Panc1 (cell line): ENCODE results near the gene LAMC3. TPM values are rescaled to one million over a fixed set of nuclear protein-coding genes. Genes with fewer than 3 reads are reported as not detected.

ENCODE experiments used
- ATAC-seq: fragments of 200-7000 bp; cut with Tn5 transposase; 2 replicates; pipeline ENCODE4 v1.9.1; 2020; ENCODE audit warnings: mild to moderate bottlenecking, moderate library complexity
- BruUV-seq: library from RNA; stranded (reverse); fragments of 400-500 nt; replicated peaks from 2 replicates; lab custom pipeline; 2021; lab: Mats Ljungman, UMichigan
- CTCF ChIA-PET: fragments of 300-600 bp; sonication (Branson Sonifier 250); formaldehyde crosslinking; loops from one replicate; lab custom pipeline; 2022; ENCODE audit warnings: antibody characterized with exemption; lab: Charles Lee
- POLR2A ChIA-PET: fragments of 300-600 bp; sonication (Branson Sonifier 250); formaldehyde crosslinking; loops from one replicate; lab custom pipeline; 2022; ENCODE audit warnings: antibody characterized with exemption; lab: Charles Lee
- DNase-seq: peaks from one replicate; pipeline ENCODE4 v3.0.0-alpha.2; 2010; ENCODE audit warnings: low read depth, low spot score
- H3K27ac ChIP-seq: 2 replicates; pipeline ENCODE4 v1.5.1; 2011; ENCODE audit warnings: mild to moderate bottlenecking, low read length, inconsistent platforms
- H3K27me3 ChIP-seq: fragments of 200-500 bp; sonication (Bioruptor generic); 2 replicates; pipeline ENCODE4 v1.6.0; 2014; ENCODE audit warnings: low read length, inconsistent platforms; ENCODE audit not compliant: control insufficient read depth, insufficient read depth
- H3K36me3 ChIP-seq: fragments of 200-500 bp; sonication (Bioruptor generic); 2 replicates; pipeline ENCODE4 v1.5.1; 2014; ENCODE audit warnings: inconsistent platforms, mild to moderate bottlenecking, low read length, moderate library complexity; ENCODE audit not compliant: control insufficient read depth, insufficient read depth
- H3K4me1 ChIP-seq: 2 replicates; pipeline ENCODE4 v1.5.1; 2011; ENCODE audit warnings: inconsistent platforms, mild to moderate bottlenecking, low read length, moderate library complexity; ENCODE audit not compliant: control insufficient read depth, insufficient read depth
- H3K4me3 ChIP-seq, 2 experiments: 2 replicates each; pipeline ENCODE4 v1.5.1; 2011 to 2012; ENCODE audit warnings: low read depth in 2 of 2, low read length in 2 of 2, mild to moderate bottlenecking in 2 of 2, inconsistent platforms in 1 of 2, moderate library complexity in 1 of 2
- H3K9me3 ChIP-seq: fragments of 200-500 bp; sonication (Bioruptor generic); 2 replicates; pipeline ENCODE4 v1.5.1; 2014; ENCODE audit warnings: low read depth, mild to moderate bottlenecking, inconsistent platforms, low read length, moderate library complexity; ENCODE audit not compliant: control insufficient read depth, insufficient read depth
- POLR2AphosphoS5 ChIP-seq: IDR thresholded peaks from 2 replicates; pipeline ENCODE4 v1.6.1; 2012; ENCODE audit warnings: mild to moderate bottlenecking, low read depth, low read length, moderate library complexity
- SIN3A ChIP-seq: IDR thresholded peaks from 2 replicates; pipeline ENCODE4 v1.6.1; 2012; ENCODE audit warnings: low read depth, mild to moderate bottlenecking, low read length, moderate library complexity, borderline replicate concordance; ENCODE audit not compliant: insufficient read depth
- TCF7L2 ChIP-seq: IDR thresholded peaks from 2 replicates; pipeline ENCODE4 v1.6.1; 2011; ENCODE audit warnings: mild to moderate bottlenecking, low read depth, low read length, inconsistent platforms
- in situ Hi-C: cut with HindIII; loops from 2 replicates; pipeline ENCODE4 v1.10.0; 2016; ENCODE audit warnings: low sequenced_read_pairs, low pct_unique_long_range_greater_than_20kb
- intact Hi-C: fragments of 100-400 bp; cut with micrococcal nuclease; formaldehyde crosslinking; loops from one replicate; pipeline ENCODE4 v1.10.0; 2022; ENCODE audit not compliant: unreplicated experiment
- total RNA-seq: library from RNA; stranded (reverse); gene quantifications from one replicate; pipeline ENCODE4 v1.2.1, GENCODE V29; 2021; ENCODE audit not compliant: unreplicated experiment
- TF ChIP-seq, protein P1 (sequence below): fragments of 450-650 bp; IDR thresholded peaks from 2 replicates; pipeline ENCODE4 v1.5.1; 2017; ENCODE audit warnings: mild to moderate bottlenecking
- TF ChIP-seq, protein P2 (sequence below), 2 experiments: IDR thresholded peaks; 2 replicates each; pipeline ENCODE4 v1.6.1; 2011 to 2012; ENCODE audit warnings: low read depth in 2 of 2, control low read depth in 1 of 2, low read length in 1 of 2, mild to moderate bottlenecking in 1 of 2, moderate library complexity in 1 of 2; ENCODE audit not compliant: insufficient read depth in 1 of 2

Gene LAMC3
- total RNA-seq, 1 experiment from 2014 or later, result 16.4 TPM

DNA sequence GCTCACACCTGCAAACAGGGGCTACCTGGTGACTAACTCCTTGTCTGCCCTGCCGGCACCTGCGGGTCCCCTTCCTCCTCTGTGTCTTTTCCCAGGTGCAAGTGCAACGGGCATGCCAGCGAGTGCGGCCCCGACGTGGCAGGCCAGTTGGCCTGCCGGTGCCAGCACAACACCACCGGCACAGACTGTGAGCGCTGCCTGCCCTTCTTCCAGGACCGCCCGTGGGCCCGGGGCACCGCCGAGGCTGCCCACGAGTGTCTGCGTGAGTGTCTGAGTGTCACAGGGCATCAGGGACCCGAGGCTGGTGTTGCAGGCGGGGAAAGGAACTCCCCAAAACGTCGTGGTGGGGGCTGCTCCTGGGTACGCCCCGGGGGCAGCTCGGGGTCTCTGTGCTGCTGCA is 27.1 kb downstream of the LAMC3 start:
- CTCF ChIA-PET, result interaction anchor here (1.3 kb wide), 1 partner anchor 10 kb away, joined by 17 read pairs; no protein-coding TSS in a partner anchor
- H3K27me3 ChIP-seq, result no peaks in the 10 kb centered on the region
- intact Hi-C loops, result no loop called here
- no peak overlapping the region for H3K27ac ChIP-seq
- in situ Hi-C loops, result no loop called here
- DNase-seq, result no peak
- no peaks in the 10 kb centered on the region for H3K4me1 ChIP-seq
- TF ChIP-seq TCF7L2 (no peak), SIN3A (no peak), POLR2AphosphoS5 (no peak)
- TF ChIP-seq, protein P1, sequence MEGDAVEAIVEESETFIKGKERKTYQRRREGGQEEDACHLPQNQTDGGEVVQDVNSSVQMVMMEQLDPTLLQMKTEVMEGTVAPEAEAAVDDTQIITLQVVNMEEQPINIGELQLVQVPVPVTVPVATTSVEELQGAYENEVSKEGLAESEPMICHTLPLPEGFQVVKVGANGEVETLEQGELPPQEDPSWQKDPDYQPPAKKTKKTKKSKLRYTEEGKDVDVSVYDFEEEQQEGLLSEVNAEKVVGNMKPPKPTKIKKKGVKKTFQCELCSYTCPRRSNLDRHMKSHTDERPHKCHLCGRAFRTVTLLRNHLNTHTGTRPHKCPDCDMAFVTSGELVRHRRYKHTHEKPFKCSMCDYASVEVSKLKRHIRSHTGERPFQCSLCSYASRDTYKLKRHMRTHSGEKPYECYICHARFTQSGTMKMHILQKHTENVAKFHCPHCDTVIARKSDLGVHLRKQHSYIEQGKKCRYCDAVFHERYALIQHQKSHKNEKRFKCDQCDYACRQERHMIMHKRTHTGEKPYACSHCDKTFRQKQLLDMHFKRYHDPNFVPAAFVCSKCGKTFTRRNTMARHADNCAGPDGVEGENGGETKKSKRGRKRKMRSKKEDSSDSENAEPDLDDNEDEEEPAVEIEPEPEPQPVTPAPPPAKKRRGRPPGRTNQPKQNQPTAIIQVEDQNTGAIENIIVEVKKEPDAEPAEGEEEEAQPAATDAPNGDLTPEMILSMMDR, result no peak
- TF ChIP-seq, protein P2, sequence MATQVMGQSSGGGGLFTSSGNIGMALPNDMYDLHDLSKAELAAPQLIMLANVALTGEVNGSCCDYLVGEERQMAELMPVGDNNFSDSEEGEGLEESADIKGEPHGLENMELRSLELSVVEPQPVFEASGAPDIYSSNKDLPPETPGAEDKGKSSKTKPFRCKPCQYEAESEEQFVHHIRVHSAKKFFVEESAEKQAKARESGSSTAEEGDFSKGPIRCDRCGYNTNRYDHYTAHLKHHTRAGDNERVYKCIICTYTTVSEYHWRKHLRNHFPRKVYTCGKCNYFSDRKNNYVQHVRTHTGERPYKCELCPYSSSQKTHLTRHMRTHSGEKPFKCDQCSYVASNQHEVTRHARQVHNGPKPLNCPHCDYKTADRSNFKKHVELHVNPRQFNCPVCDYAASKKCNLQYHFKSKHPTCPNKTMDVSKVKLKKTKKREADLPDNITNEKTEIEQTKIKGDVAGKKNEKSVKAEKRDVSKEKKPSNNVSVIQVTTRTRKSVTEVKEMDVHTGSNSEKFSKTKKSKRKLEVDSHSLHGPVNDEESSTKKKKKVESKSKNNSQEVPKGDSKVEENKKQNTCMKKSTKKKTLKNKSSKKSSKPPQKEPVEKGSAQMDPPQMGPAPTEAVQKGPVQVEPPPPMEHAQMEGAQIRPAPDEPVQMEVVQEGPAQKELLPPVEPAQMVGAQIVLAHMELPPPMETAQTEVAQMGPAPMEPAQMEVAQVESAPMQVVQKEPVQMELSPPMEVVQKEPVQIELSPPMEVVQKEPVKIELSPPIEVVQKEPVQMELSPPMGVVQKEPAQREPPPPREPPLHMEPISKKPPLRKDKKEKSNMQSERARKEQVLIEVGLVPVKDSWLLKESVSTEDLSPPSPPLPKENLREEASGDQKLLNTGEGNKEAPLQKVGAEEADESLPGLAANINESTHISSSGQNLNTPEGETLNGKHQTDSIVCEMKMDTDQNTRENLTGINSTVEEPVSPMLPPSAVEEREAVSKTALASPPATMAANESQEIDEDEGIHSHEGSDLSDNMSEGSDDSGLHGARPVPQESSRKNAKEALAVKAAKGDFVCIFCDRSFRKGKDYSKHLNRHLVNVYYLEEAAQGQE (IDR thresholded peaks at IDR 0.05; ENCODE audit: insufficient read depth in 1 of 2, low read depth in 2 of 2, low read length in 1 of 2), result no peak
- POLR2A ChIA-PET, result no interaction called here
- H3K9me3 ChIP-seq, result no peaks in the 10 kb centered on the region
- no peak for ATAC-seq
- H3K4me3 ChIP-seq, result no peak overlapping the region
- BruUV-seq, result no TSS peak
- no peaks in the 10 kb centered on the region for H3K36me3 ChIP-seq

DNA sequence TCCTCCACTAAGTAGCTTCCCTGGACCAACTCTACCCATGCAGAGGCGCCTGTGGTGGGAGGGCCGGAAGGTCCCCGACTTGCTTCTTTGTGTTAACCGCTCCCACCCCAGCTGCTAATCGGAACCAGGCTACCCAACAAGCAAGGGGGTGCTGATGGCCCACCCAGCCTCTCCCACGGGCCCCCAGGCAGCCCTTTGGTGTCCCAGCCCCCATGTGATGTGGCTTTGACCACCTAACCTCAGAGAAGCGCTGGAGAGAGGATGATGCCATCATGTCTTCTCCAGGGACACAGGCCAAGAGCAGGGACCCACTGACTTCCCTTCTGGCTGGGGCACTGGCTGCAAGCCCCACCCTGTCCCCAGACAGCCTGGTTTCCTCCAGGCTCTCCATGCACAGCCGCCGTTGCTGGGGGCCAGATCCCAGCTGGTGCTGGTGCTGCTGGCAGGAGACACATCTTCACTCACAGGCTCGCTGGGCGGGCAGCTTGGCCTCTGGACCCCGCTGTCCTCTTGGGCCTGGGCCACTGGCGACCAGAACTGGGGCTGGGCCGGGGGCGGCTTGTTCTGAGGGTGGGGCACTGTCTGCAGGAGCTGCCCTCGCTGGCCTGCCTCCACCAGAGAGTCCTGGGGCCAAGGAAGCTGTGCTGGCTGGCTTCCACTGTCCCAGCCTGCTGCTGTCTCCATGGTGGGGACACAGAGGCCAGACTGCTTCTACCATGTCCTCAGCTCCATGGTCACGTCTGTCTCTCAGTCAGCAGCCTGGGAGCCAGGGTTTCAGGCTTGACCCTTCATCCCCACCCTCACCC is 27.8 kb downstream of the LAMC3 start:
- in situ Hi-C loops, result no loop called here

More for the DNA sequence above, 27.8 kb downstream of the LAMC3 start:
- Histone ChIP-seq H3K9me3 (no peaks in the 10 kb centered on the region), H3K4me3 (no peak overlapping the region), H3K27ac (no peak overlapping the region), H3K4me1 (no peaks in the 10 kb centered on the region), H3K36me3 (no peaks in the 10 kb centered on the region), H3K27me3 (no peaks in the 10 kb centered on the region)
- ChIA-PET CTCF (interaction anchor here (0.5 to 1.3 kb wide), 2 partner anchors 9 to 221 kb away, joined by 3 to 17 read pairs; no protein-coding TSS in a partner anchor), POLR2A (no interaction called here)
- TF ChIP-seq, protein P1, result no peak
- TF ChIP-seq, protein P2 (IDR thresholded peaks at IDR 0.05; ENCODE audit: insufficient read depth in 1 of 2, low read depth in 2 of 2, low read length in 1 of 2), result no peak
- TF ChIP-seq TCF7L2, result no peak
- DNase-seq, result no peak
- ATAC-seq, result 0 out of 2 replicates have a peak, but pooled peaks have one; percentile 23
- BruUV-seq, result no TSS peak
- intact Hi-C loops, result no loop called here
